GM19099 (cell line): ENCODE results near the gene BAIAP2.

Experiments
- POLR2A ChIP-seq: IDR thresholded peaks from 3 replicates; pipeline ENCODE4 v1.6.1; 2011; ENCODE audit warnings: low read depth; ENCODE audit not compliant: insufficient read length; ENCODE audit errors: extremely low read depth

Gene BAIAP2

GRCh38 chr17:80998748-80999535, 36.0 kb upstream of the BAIAP2 start:
- TF ChIP-seq POLR2A, result no peak

GRCh38 chr17:80999536-81000333, 35.2 kb upstream of the BAIAP2 start:
- TF ChIP-seq POLR2A, result no peak

- TF ChIP-seq POLR2A, result no peak
Observed at GRCh38 chr17:81000334-81000630, 34.7 kb upstream of the BAIAP2 start.

GRCh38 chr17:81000631-81001357, 34.2 kb upstream of the BAIAP2 start:
- TF ChIP-seq POLR2A, result no peak

- TF ChIP-seq POLR2A, result no peak
Observed at GRCh38 chr17:81002013-81002384, 33.0 kb upstream of the BAIAP2 start.

GRCh38 chr17:81002409-81003361, 32.3 kb upstream of the BAIAP2 start:
- no peak for TF ChIP-seq POLR2A

- no peak for TF ChIP-seq POLR2A
Observed at GRCh38 chr17:81003711-81004475, 31.1 kb upstream of the BAIAP2 start.

- no peak for TF ChIP-seq POLR2A
Observed at GRCh38 chr17:81006891-81007290, 28.1 kb upstream of the BAIAP2 start.

GRCh38 chr17:81008140-81008539, 26.8 kb upstream of the BAIAP2 start:
- TF ChIP-seq POLR2A, result no peak

GRCh38 chr17:81009136-81009535, 25.8 kb upstream of the BAIAP2 start:
- no peak for TF ChIP-seq POLR2A

- TF ChIP-seq POLR2A, result no peak
Observed at GRCh38 chr17:81010935-81011334, 24.0 kb upstream of the BAIAP2 start.

GRCh38 chr17:81011951-81012350, 23.0 kb upstream of the BAIAP2 start:
- TF ChIP-seq POLR2A, result no peak

- TF ChIP-seq POLR2A, result no peak
Observed at GRCh38 chr17:81012574-81013447, 22.1 kb upstream of the BAIAP2 start.

- TF ChIP-seq POLR2A, result no peak
Observed at GRCh38 chr17:81013642-81014041, 21.3 kb upstream of the BAIAP2 start.

GRCh38 chr17:81015136-81015535, 19.8 kb upstream of the BAIAP2 start:
- TF ChIP-seq POLR2A, result no peak
